NOMO-1 treated with DMSO at 0.1 percent for 48 hours (cell line): ENCODE data around the gene RBFOX2.
"Not testable (repeated sequence)": the region's sequence is repeated elsewhere in the genome, so short reads cannot be mapped to it uniquely, and the experiment has no call there.

Experiments
- DNase-seq: peaks from one replicate; lab custom pipeline; 2025; ENCODE audit not compliant: unreplicated experiment; lab: John Stamatoyannopoulos, UW

Gene RBFOX2

DNA sequence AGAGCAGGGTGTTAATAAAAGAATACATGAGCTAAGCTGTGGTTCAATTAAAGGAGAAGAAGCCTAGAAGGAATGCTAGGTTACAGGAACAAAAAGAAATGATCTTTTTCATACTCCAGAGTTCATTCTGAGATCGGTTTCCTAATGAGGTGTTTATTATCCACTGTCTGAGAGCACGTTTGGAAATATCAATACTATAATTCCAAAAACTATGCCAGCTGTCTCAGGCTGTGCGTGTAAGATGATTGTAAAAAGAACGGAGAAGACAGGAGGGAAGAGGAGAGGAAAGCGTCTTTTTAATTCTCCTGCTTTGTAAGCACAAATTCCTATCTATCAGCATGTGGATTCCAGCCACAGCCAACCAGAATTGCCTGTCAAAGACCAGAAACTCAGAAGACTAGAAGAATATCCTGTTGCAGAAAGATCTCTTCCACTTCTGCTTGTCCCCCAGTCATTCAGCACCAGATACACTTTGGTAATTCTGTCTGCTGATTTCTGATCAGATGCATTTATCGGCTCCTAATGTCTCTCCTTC lies 285.2 kb downstream of the RBFOX2 start:
- DNase-seq: no peak

DNA sequence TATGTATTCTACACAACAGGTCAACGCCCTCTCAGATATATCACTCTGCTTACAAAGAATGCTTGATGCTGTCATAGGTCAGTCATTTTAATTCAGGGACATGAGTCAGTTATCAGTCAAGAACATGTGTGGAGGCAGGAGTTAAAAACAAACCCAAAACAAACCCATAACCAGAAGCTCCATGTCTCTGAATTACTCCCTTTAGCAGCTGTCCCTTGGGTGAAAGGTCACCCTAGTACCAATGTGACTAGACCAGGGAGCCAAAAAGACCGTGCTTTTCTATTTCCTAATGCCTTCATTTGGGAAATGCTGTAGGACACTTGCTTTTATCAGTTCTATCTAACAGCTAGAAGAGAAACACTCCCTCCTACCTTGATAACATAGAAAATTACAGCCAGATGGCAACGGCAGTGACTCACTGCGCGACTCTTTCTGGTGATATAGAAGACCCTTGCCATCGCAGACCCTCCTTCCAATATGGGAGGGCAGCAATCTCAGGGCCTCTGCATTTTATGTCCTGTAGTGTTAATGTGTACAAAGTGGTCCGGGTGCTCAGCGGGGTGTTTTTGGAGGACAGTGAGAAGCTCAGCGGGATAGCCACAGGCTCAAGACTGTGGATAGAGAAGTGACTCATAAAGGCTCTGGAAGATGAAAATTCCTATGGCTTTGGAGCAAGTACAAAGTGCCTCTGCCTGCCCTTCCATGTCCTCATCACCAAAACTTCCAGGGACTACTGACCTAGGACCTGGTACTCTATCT lies 286.1 kb downstream of the RBFOX2 start:
- DNase-seq: no peak

DNA sequence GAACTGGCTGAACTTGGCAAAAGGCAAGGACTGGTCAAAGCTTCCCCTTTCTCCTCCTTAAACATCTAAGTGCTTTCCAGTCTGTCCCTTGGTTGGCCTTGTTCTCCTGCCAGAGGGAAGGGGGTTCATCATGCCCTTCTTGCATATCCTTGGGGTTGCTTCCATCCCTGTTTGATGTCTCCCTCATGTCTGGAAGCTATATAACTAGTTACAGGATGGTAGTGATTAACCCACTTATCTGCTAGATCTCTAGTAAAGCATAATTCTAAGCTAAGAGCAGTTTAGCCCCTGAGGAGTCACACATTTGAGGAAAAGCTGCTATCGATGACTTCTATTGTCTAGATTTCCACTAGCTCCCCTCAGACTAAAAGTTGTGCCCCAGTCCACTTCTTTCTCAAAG lies 288.0 kb downstream of the RBFOX2 start:
- DNase-seq: no peak

DNA sequence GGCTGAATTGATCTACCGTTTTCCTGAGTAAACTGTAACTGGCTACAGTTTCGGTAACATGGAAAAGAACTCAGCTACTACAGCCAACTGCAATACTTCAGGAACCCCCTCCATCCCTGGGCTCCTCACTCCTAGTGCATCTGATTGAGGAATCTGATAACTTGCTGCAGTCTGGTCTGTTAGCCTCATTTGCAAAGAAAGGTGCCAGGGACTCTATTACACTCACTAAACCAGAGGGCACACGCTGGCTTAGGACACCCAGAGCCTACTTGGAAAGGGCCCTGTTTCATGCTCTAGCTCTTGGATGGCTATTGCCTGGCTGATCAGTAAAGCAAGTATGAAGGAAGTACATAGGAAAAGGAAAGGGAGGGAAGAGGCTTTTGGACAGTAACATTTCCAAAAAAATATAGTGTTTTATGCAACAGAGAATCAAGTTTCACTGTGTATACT lies 288.7 kb downstream of the RBFOX2 start:
- no peak for DNase-seq

DNA sequence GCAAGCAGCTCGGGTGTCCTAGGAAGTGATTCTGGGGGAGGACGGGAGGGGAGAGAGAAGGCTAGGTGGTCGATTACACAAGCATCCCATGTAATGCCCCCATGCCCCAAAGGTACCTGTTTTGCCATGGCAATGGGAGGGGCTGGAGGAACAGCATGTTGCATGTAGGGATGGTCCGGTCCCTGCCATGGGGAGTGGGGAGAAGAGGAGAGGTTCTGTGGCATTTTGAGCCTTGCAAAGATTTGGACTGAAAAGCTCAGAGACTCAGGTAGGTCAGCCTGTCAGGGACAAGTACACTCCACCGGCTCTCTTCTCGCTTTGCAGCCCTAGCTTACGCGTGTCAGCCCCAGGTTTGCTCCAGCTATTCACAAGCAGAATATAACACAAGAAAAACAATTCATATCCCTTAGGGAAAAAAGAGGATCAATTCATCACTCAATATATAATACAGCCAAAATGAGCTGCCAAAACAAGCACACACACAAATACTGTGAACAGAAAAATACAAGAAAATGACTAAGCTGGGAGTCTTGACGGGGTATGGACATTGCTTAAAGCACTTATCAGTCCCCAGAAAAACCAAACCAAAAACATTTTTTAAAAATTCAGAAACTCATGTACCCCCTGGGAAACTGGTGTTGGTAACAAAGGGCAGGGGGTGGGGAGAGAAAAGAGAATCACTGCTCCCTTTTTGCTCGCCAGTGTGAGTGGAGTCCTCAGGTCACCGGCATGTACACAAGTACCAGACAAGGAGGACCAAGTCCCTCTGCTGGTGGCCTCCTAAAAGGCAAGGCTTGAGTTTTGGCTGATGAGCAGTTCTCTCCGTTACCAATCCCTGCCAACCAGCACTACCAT lies 289.3 kb downstream of the RBFOX2 start:
- DNase-seq: no peak

DNA sequence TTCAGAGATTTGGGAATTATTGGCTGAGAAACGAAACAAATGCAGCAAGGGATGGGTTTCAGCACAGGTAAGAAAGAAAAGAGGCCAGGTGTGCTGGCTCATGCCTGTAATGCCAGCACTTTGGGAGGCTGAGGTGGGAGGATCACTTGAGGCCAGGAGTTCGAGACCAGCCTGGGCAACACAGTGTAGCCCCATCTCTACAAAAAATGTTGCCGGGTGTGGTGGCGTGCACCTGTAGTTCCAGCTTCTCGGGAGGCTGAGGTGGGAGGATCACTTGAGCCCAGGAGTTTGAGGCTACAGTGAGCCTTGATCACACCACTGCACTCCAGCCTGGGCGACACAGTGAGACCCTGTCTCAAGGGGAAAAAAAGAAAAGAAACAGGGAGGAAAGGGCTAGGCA lies 290.7 kb downstream of the RBFOX2 start:
- DNase-seq: not testable (repeated sequence)

DNA sequence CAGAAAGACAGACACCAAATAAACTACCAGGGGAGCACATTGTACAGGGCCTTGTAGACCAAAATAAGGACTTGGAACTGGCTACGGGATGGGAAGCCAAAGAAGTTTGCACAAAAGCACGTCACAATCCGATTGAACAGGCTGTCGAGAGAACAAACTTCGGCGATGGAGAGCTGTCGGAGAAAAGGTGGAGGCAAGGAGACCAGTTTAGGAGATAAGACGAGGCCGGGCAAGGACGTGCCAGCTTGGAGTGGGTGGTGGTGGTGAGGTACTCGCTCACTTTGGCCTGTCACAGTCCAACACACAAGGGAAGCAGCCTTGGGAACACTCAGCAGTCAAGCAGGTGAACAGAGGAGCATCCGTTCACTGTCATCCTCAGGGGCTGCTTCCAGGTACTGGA lies 291.9 kb downstream of the RBFOX2 start:
- no peak for DNase-seq

DNA sequence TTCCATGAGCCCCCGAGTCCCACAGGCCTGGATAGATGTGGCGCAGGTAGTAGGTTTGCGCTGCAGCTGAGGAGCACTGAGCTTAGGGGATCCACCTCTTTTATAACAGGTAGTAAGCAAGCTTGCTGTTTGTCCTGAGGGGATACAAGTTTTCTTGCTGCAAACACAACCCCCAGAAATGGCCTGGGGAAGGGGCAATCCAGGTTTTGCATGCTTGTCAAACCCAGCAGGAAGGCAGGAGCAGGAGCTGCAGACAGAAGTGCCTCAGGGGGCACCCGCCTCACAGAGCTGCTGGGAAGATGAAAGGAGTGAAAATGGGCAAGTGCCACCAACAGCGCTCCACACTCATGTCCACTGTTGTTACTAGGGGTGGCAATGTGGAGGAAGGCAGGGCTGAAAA lies 292.5 kb downstream of the RBFOX2 start:
- no peak for DNase-seq

DNA sequence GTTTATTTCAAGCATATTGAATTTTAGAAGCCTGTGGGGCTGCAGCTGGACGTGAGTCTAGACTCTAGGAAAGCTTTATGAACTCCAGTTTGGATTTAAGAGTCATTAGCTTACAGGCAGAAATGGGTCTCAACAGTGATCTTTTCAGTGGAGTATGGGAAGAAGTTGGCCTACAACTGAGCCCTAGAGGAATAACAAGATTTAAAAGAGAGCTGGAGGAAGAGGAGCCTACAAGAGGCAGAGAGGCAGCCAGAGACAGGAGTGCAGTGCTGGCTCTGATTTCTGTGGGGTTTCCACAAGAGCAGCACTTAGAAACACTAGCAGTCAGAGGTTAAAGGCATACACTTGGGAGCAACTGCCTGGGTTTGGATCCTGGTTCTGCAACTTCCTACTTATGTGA lies 293.1 kb downstream of the RBFOX2 start:
- no peak for DNase-seq

DNA sequence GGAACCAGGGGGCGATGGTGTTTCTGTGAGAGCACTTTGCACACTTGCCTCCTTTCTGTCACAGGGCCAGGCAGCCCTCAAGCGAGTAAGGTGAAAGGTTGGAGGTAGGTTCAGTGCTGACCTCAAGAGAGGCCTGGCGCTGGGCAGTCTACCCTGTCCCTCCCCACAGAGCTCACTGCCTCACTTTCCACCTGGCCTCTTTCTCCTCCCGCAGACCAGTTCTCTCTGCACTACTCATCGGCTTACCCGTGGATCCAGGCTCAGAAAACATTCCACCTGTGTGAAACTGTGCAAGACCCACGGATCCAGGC lies 294.2 kb downstream of the RBFOX2 start:
- DNase-seq: no peak

DNA sequence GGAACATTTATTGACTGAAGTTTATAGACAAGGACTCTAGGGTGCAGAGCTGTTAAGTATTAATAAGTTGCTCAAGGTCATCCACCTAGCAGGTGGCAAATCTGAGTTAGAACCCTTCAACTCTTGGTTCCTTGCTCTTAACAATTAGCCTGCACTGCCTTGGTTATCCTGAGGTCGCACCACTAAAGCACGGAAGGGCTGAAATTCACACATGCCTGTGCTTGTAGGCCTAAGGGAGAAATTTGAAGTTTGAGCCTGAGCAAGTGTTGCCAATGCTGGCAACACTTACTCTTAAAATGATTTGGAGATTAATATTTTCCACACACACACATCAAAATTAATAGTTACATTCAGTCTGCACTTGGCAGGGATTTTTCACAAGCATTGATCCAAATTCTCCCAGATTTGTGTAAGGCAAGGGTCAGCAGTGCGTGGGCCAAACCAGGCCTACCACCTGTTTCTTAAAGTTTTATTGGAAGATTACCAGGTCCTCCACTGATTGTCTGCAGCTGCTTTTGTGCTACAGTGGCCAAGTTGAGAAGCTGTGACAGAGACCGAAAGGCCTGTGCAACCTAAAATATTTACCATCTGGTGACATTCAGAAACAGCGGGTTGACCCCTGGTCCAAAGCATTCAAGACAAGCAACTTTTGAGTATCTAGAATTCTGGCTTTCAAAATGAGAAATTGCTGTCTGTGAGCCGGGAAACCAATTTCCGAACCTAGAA lies 294.7 kb downstream of the RBFOX2 start:
- DNase-seq: no peak

DNA sequence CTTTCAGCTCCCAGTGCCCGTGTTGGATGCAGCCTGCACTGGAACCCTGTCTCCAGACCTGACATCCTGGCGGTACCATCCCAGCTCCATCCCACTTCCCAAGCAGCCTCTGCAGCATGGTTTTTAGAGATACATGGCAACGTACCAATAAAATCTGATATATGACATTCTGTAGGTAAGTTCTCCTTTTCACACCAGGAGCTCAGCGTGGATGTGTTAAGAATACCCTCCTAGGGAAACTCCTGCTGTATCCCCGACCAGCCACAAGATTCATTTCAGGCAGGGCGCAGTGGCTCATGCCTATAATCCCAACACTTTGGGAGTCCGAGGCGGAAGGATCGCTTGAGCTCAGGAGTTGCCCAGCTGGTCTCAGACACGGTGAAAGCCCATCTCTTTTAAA lies 295.6 kb downstream of the RBFOX2 start:
- no peak for DNase-seq

DNA sequence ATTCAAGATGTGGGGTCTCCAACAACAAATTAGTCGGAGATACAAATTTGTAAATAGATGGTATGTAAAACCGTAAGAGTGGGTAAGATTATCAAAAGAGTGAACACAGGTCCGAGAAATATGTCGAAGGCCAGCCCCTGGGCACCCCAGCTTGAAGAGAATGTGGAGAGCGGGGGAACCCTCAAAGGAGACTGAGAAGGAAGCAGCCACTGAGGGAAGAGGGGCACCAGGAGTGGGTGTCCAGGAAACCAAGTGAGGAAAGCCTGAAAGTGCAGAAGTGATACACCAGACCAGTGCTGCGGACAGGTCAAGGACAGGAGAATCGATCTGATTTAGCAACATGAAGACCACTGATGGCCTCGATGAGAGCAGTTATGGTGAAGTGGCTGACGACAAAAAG lies 296.5 kb downstream of the RBFOX2 start:
- DNase-seq: no peak

DNA sequence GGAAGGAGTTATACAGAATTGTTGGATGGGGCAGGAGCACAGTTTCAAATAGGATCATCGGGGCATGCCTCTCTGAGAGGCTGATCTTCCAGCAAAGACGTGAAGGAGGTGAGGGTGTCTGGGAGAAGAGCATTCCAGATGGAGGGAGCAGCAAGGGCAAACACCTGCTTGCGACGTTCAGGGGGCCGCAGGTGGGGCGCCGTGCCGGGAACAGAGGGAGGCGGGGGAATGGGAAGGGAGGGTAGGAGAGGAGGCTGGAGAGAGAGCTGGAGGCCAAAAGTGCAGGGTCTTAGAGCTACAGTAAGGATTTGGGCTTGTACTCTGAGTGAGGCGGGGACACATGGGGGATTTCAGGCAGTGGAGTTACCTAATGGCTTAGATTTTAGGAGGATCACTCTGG lies 297.3 kb downstream of the RBFOX2 start:
- DNase-seq: no peak

DNA sequence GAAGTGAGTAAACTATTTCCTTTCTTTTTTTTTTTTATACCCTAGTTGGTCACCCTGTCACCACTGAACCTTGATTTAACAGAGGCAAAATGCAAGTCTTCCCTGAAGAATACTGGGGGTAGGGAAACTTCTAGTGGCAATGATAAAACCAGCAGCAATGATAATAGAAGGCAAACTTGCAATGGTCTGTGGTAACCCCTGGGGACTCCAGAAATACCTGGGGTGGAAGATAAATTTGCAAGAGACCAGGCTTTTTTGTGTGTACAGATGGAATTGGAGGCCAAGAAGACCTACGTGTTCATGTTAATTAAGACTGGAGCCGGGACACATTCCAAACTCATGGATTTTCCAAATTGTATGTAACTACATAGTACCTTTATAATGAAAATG lies 299.3 kb downstream of the RBFOX2 start:
- no peak for DNase-seq

DNA sequence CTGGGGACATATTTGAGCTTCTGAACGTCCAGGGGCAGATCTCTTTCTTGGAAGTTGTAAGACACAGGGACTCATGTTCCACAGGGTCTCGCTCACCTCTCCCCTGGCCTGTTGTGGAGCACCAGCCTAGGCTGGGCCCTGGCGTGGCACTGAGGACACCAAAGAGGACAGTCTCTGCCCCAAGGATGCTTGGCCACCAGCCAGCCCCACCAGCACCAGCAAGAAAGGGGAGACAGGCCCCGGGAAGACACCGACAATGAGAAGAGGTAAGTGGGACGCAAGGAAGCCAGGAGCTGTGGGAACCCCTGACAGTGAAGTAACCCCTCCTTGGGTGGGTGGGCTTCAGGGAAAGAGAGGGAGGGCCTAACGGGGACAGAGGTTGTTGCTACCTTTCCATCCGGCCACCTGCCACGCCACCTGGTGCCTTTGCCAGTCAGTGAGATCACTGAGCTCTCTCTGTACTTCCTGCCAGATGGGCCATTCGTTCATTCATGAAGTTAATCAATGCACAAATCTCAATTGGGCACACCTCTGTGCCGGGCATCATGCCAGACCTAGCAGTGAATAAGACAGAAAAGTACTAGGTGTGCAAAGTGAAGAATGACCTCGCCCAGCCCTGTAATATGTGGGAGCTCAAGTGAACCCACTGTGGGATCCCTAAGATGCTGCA lies 299.9 kb downstream of the RBFOX2 start:
- no peak for DNase-seq

DNA sequence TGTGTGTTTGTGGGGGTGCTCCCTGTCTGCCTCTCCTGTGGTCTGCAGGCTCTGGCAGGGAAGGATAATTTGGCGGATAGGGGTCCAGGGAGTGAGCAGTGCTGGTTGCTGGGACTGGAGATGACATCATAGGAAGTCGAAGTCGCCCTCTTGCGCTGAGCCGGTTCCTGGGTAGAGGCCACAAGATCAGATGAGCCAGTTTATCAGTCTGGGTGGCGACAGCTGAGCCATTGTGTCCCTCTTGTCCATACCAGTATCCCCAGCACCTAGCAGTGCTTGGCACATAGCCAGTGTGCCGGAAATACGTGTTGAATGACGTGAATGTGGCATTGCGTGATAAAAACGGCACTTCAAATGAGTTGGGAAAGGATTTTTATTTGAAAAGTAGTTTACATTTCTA lies 301.2 kb downstream of the RBFOX2 start:
- DNase-seq: no peak

DNA sequence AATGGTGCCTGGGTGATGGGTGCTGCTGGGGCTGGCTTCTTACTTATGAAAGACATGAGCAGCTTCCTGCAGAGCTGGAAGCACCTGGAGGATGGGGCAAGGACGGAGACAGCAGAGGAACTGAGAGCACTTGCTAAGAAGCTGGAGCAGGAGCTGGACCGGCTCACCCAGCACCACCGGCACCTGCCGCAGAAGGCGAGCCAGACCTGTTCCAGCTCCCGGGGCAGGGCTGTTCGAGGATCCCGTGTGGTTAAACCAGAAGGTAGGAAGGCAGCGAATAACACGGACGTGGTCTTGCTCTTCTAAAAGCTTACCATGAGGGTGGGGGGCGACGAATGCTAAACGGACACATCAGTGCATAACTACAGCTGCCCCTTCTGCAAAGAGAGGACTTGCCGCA lies 301.7 kb downstream of the RBFOX2 start:
- DNase-seq: no peak

DNA sequence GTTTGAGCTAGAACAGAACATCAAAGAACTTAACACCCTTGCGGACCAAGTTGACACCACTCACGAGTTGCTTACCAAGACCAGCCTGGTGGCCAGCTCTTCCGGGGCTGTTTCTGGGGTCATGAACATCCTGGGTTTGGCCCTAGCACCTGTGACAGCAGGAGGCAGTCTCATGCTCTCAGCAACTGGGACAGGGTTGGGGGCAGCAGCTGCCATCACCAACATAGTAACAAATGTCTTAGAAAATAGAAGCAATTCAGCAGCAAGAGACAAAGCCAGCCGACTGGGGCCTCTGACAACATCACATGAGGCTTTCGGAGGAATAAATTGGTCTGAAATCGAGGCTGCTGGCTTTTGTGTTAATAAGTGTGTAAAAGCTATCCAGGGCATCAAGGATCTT lies 302.2 kb downstream of the RBFOX2 start:
- DNase-seq: no peak

DNA sequence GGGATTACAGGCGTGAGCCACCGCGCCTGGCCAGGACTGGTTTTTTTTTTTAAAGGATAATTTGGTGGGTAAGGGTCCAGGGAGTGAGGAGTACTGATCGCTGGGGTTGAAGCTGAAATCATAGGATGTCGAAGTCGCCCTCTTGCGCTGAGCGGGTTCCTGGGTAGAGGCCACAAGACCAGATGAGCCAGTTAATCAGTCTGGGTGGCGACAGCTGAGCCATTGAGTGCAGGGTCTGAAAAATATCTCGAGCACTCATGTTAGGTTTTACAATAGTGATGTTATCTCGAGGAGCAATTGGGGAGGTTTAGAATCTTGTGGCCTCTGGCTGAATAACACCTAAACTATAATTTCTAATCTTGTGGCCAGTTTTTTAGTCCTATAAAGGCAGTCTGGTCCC lies 303.1 kb downstream of the RBFOX2 start:
- DNase-seq: no peak

DNA sequence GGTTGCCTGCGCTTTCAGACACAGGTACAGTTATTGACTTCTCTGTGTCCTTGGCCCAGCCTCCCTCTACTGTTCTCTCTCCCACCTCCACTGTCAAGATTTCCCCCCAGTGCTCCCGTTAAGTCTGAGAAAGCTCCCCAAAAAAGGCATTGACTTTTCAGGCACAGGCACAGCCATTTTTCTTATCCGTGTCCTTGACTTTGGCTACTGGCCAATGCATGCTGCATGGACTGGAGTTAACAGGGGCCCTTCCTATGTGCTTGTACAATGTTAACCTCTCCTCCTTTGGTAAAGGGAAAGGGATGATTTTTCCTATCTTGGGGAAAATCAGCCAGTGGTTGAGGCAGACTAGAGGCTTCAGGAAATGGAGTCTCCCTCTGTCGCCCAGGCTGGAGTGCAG lies 306.7 kb downstream of the RBFOX2 start:
- no peak for DNase-seq
